K562 (cell line): ENCODE measurements around the gene FBRS. TPM values are rescaled to one million over a fixed set of nuclear protein-coding genes. Genes with fewer than 3 reads are reported as not detected.

Source experiments
- BCOR ChIP-seq: fragments of 450-650 bp; IDR thresholded peaks from 2 replicates; pipeline ENCODE4 v1.6.1; 2016
- BRD9 ChIP-seq: fragments of 450-650 bp; IDR thresholded peaks from 2 replicates; pipeline ENCODE4 v1.6.1; 2018; ENCODE audit warnings: low read depth; ENCODE audit not compliant: partially characterized antibody
- CBFA2T3 ChIP-seq: fragments of 450-650 bp; IDR thresholded peaks from 2 replicates; pipeline ENCODE4 v1.6.1; 2017
- DDX20 ChIP-seq: fragments of 450-650 bp; IDR thresholded peaks from 2 replicates; pipeline ENCODE4 v1.6.1; 2016; ENCODE audit warnings: missing genetic modification characterization, low read depth, mild to moderate bottlenecking, missing compliant biosample characterization, moderate library complexity
- DMBX1 ChIP-seq: fragments of 250-450 bp; sonication (Bioruptor Pico); IDR thresholded peaks from 2 replicates; pipeline ENCODE4 v1.8.0; 2022; ENCODE audit warnings: inconsistent platforms, mild to moderate bottlenecking, moderate library complexity, borderline replicate concordance
- ELF4 ChIP-seq: fragments of 450-650 bp; formaldehyde crosslinking; IDR thresholded peaks from 2 replicates; pipeline ENCODE4 v1.4.0; 2022; ENCODE audit warnings: missing genetic modification characterization
- LARP7 ChIP-seq: fragments of 450-650 bp; IDR thresholded peaks from 2 replicates; pipeline ENCODE4 v1.6.1; 2016
- MEF2D ChIP-seq: conservative IDR thresholded peaks from 2 replicates; pipeline ENCODE4 v1.6.1; 2016; ENCODE audit warnings: low read depth, missing genetic modification characterization, missing compliant biosample characterization
- MLLT1 ChIP-seq, 2 experiments: fragments of 450-650 bp; IDR thresholded peaks; 2 replicates each; pipeline ENCODE4 v1.6.1; 2016
- NBN ChIP-seq: fragments of 450-650 bp; IDR thresholded peaks from 2 replicates; pipeline ENCODE4 v1.6.1; 2016; ENCODE audit warnings: low read depth, mild to moderate bottlenecking
- NCOA2 ChIP-seq, 2 experiments: fragments of 450-650 bp; IDR thresholded peaks; 2 replicates each; pipeline ENCODE4 v1.6.1; 2018; ENCODE audit warnings: mild to moderate bottlenecking in 2 of 2, moderate library complexity in 1 of 2; ENCODE audit not compliant: partially characterized antibody in 2 of 2
- NCOR1 ChIP-seq: fragments of 450-650 bp; IDR thresholded peaks from 2 replicates; pipeline ENCODE4 v1.6.1; 2016; ENCODE audit warnings: mild to moderate bottlenecking, moderate library complexity
- NKRF ChIP-seq: fragments of 450-650 bp; IDR thresholded peaks from 2 replicates; pipeline ENCODE4 v1.6.1; 2016; ENCODE audit warnings: borderline replicate concordance
- RBM25 ChIP-seq: fragments of 200-400 bp; formaldehyde crosslinking; IDR thresholded peaks from 2 replicates; pipeline ENCODE4 v1.6.1; 2018; ENCODE audit warnings: low read length, low read depth, moderate library complexity; ENCODE audit not compliant: severe bottlenecking
- RCOR1 ChIP-seq, 2 experiments: IDR thresholded peaks; 2 replicates each; pipeline ENCODE4 v1.6.1; 2012; ENCODE audit warnings: low read depth in 2 of 2, low read length in 2 of 2, borderline replicate concordance in 1 of 2, improper control_type of control experiment in 1 of 2
- SFPQ ChIP-seq: fragments of 200-400 bp; formaldehyde crosslinking; IDR thresholded peaks from 2 replicates; pipeline ENCODE4 v1.6.1; 2017; ENCODE audit warnings: mild to moderate bottlenecking, low read depth, low read length, moderate library complexity
- SMARCC2 ChIP-seq: fragments of 450-650 bp; IDR thresholded peaks from 2 replicates; pipeline ENCODE4 v1.6.1; 2017; ENCODE audit warnings: antibody characterized with exemption, moderate library complexity, mild to moderate bottlenecking, low read depth
- TEAD4 ChIP-seq, 2 experiments: sonication (generic) in 1 of 2; formaldehyde crosslinking in 1 of 2; IDR thresholded peaks; 2 replicates each; pipeline versions ENCODE4 v1.6.1 to v1.8.0; 2012 to 2022; ENCODE audit warnings: borderline replicate concordance in 1 of 2, inconsistent platforms in 1 of 2, low read length in 1 of 2, mild to moderate bottlenecking in 1 of 2, missing genetic modification reagents in 1 of 2
- ZBTB2 ChIP-seq: fragments of 450-650 bp; IDR thresholded peaks from 2 replicates; pipeline ENCODE4 v1.6.1; 2016; ENCODE audit warnings: antibody characterized with exemption
- ZBTB7A ChIP-seq: IDR thresholded peaks from 2 replicates; pipeline ENCODE4 v1.6.1; 2011; ENCODE audit warnings: low read depth, mild to moderate bottlenecking, low read length, moderate library complexity, borderline replicate concordance; ENCODE audit not compliant: control insufficient read depth
- ZNF316 ChIP-seq: fragments of 450-650 bp; IDR thresholded peaks from 2 replicates; pipeline ENCODE4 v1.6.1; 2016
- polyA plus RNA-seq, 8 experiments: library from polyadenylated mRNA; depleted of rRNA in 4 of 8; stranded (reverse) in 5 of 8; unstranded in 3 of 8; fragments of >200 nt; fragmentation: Nextera tagmentation in 2 of 8; fragmentation: Illumina TruSeq in 1 of 8; extraction: Ambion mirVana in 2 of 8; extraction: Trizol in 1 of 8; gene quantifications; 2 replicates each; pipeline versions ENCODE4 v1.2.1 to v1.2.3, GENCODE V29; 2011 to 2014; ENCODE audit warnings: inconsistent platforms in 1 of 8, missing spikeins in 1 of 8
- total RNA-seq, 7 experiments: library from RNA; depleted of rRNA in 6 of 7; stranded (reverse); fragments of >200 nt in 6 of 7; fragmentation: Illumina TruSeq in 2 of 7; extraction: Trizol in 2 of 7; gene quantifications; 2 replicates each; pipeline versions ENCODE4 v1.2.1 to v1.2.3, GENCODE V29; 2011 to 2021; ENCODE audit warnings: low replicate concordance in 1 of 7

The FBRS gene
- total and polyA plus RNA-seq, 9 of the 15 experiments (the other 6 are each of a cell fraction or from before 2014, with no cell fraction given): 0.32 to 59.5 (median 13.1) TPM

- TF ChIP-seq NCOA2 (IDR thresholded peaks at IDR 0.05; ENCODE audit: partially characterized antibody in 2 of 2): no peak
- no peak for TF ChIP-seq SFPQ
- TF ChIP-seq ZBTB7A: peak; percentile 90
- TF ChIP-seq NKRF: peak; percentile 57; the same call in 1 of the 2 replicates
- no peak for TF ChIP-seq CBFA2T3
- peak in 1 of 2 experiments; percentile 12; a peak in 1 of 4 replicates for TF ChIP-seq MLLT1 (IDR thresholded peaks at IDR 0.05)
- 0 out of 2 replicates have a peak, but pooled peaks have one; percentile 39 for TF ChIP-seq NBN
- peak; percentile 13; the same call in 1 of the 2 replicates for TF ChIP-seq ZNF316
- peak; percentile 96 for TF ChIP-seq BRD9
- TF ChIP-seq LARP7: peak; percentile 72; the same call in 1 of the 2 replicates
- TF ChIP-seq MEF2D: peak; percentile 44; the same call in 1 of the 2 replicates
- TF ChIP-seq SMARCC2: no peak
- TF ChIP-seq DMBX1 (CRISPR knock-in tag): 0 out of 2 replicates have a peak, but pooled peaks have one; percentile 18
- TF ChIP-seq DDX20: no peak
- TF ChIP-seq BCOR: peak; percentile 45; the same call in 1 of the 2 replicates
- TF ChIP-seq NCOR1: peak; percentile 62; the same call in 1 of the 2 replicates
- peak; percentile 69; the same call in 1 of the 2 replicates for TF ChIP-seq TEAD4 (IDR thresholded peaks at IDR 0.05; ENCODE audit: low read length)
- no peak for TF ChIP-seq TEAD4 (CRISPR knock-in tag; IDR thresholded peaks at IDR 0.05; ENCODE audit: borderline replicate concordance)
- TF ChIP-seq ZBTB2: peak; percentile 79; the same call in 1 of the 2 replicates
- TF ChIP-seq RBM25: peak; percentile 92
- peak; percentile 60 for TF ChIP-seq ELF4 (CRISPR knock-in tag)
- 0 out of 4 replicates have a peak, but pooled peaks of 1 of the 2 experiments have one; percentile 5 for TF ChIP-seq RCOR1 (IDR thresholded peaks at IDR 0.05; ENCODE audit: borderline replicate concordance in 1 of 2, low read depth in 2 of 2, low read length in 2 of 2)
Measured at GRCh38 chr16:30698139-30698815, 40.0 kb downstream of the FBRS start (continued).
